Tibial artery (tissue), 4 donors: Measurements from ENCODE around the gene NFKBIB.
A peak's percentile ranks its signal among the peaks of the same experiment; 100 is the strongest.
"Not testable (repeated sequence)": the region's sequence is repeated elsewhere in the genome, so short reads cannot be mapped to it uniquely, and the experiment has no call there.

ENCODE experiments used
- DNase-seq, 2 donors: peaks; one replicate each; pipeline ENCODE4 v3.0.0-alpha.2; 2019
- H3K27ac ChIP-seq, 2 donors: fragments of 200-600 bp; sonication (generic) in 1 of 2; 1 replicate in 1 of 2; 2 replicates in 1 of 2; pipeline ENCODE4 v1.5.1; 2018 to 2019; ENCODE audit warnings: mild to moderate bottlenecking in 1 of 2
- H3K27me3 ChIP-seq, 2 donors: fragments of 200-600 bp; sonication (generic) in 1 of 2; one replicate each; pipeline versions ENCODE4 v1.5.1 to v1.6.0; 2016 to 2019
- H3K36me3 ChIP-seq, 3 donors: fragments of 200-600 bp; sonication (generic) in 2 of 3; one replicate each; pipeline ENCODE4 v1.5.1; 2016 to 2019; ENCODE audit warnings: mild to moderate bottlenecking in 2 of 3
- H3K4me1 ChIP-seq, 4 donors: fragments of 200-600 bp; sonication (generic) in 2 of 4; 1 replicate in 3 of 4; 2 replicates in 1 of 4; pipeline ENCODE4 v1.5.1; 2016 to 2019
- H3K4me3 ChIP-seq, 2 donors: fragments of 200-600 bp; sonication (generic) in 1 of 2; 1 replicate in 1 of 2; 2 replicates in 1 of 2; pipeline ENCODE4 v1.5.1; 2018 to 2019; ENCODE audit warnings: mild to moderate bottlenecking in 2 of 2
- H3K9me3 ChIP-seq, 3 donors: fragments of 200-600 bp; sonication (generic) in 1 of 3; one replicate each; pipeline ENCODE4 v1.5.1; 2016 to 2019
- CTCF ChIP-seq, 2 experiments: fragments of 200-600 bp in 1 of 2; fragments of 450-650 bp in 1 of 2; IDR thresholded peaks; one replicate each; pipeline ENCODE4 v1.5.1; 2017 to 2019; ENCODE audit warnings: antibody characterized with exemption in 2 of 2, mild to moderate bottlenecking in 1 of 2, moderate library complexity in 1 of 2
- intact Hi-C: fragments of 100-400 bp; cut with DNase I; formaldehyde crosslinking; loops from one replicate; pipeline ENCODE4 v1.15.0; 2023; ENCODE audit warnings: low total_unique reads

Gene NFKBIB

DNA sequence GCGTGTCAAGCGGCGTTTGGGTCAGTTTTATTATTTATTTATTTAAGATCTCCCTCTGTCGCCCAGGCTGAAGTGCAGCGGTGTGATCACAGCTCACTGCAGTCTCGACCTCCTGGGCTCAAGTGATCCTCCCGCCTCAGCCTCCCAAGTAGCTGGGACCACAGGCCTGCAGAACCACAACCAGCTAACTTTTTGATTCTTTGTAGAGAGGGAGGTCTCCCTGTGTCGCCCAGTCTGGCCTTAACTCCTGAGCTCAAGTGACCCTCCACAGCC is 31.7 kb downstream of the NFKBIB start:
- intact Hi-C loops, result no loop called here
- Histone ChIP-seq H3K27me3 (no peaks in the 10 kb centered on the region), H3K4me1 (peaks cover 0 to 21% (median 19%) of the 10 kb centered on the region in 4 donors), H3K27ac (peak overlapping the region; percentile 74 to 83), H3K4me3 (peak overlapping the region; percentile 64 to 84), H3K9me3 (no peaks in the 10 kb centered on the region), H3K36me3 (peaks cover 4 to 28% (median 12%) of the 10 kb centered on the region in 3 donors)
- TF ChIP-seq CTCF (IDR thresholded peaks at IDR 0.05), result no peak
- no peak for DNase-seq

GRCh38 chr19:38932425-38933179 is 32.8 kb downstream of the NFKBIB start:
- DNase-seq, result no peak
- TF ChIP-seq CTCF (IDR thresholded peaks at IDR 0.05), result no peak
- intact Hi-C loops, result no loop called here
- Histone ChIP-seq H3K4me1 (peaks cover 0 to 21% (median 19%) of the 10 kb centered on the region in 4 donors), H3K9me3 (no peaks in the 10 kb centered on the region), H3K36me3 (peaks cover 4 to 28% (median 12%) of the 10 kb centered on the region in 3 donors), H3K4me3 (no peak overlapping the region), H3K27ac (no peak overlapping the region), H3K27me3 (no peaks in the 10 kb centered on the region)

- Histone ChIP-seq H3K27ac (no peak overlapping the region), H3K4me3 (no peak overlapping the region), H3K36me3 (peaks cover 4 to 28% (median 12%) of the 10 kb centered on the region in 3 donors), H3K9me3 (no peaks in the 10 kb centered on the region), H3K4me1 (peaks cover 0 to 21% (median 19%) of the 10 kb centered on the region in 4 donors), H3K27me3 (no peaks in the 10 kb centered on the region)
- TF ChIP-seq CTCF (IDR thresholded peaks at IDR 0.05), result no peak
- intact Hi-C loops, result no loop called here
- DNase-seq, result no peak
Measured at GRCh38 chr19:38933544-38933943, 33.8 kb downstream of the NFKBIB start.

- TF ChIP-seq CTCF (IDR thresholded peaks at IDR 0.05), result no peak
- no peak overlapping the region for H3K27ac ChIP-seq
Measured at GRCh38 chr19:38939957-38940356, 40.2 kb downstream of the NFKBIB start.

DNA sequence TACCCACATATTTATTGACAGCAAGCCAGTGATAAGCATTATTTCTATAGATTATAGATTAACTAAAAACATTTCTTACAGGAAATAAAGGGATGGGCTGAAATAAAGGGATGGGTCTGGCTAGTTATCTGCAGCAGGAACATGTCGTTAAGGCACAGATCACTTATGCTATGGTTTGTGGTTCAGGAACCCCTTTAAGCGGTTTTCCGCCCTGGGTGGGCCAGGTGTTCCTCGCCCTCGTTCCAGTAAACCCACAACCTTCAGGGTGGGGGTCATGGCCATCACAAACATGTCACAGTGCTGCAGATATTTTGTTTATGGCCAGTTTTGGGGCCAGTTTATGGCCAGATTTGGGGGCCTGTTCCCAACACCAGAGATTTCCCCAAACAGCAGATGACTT is 41.7 kb downstream of the NFKBIB start:
- H3K27me3 ChIP-seq, H3K4me3 ChIP-seq, intact Hi-C loops, H3K4me1 ChIP-seq, H3K27ac ChIP-seq, DNase-seq, H3K9me3 ChIP-seq: not testable (repeated sequence)
- peaks cover 7 to 21% (median 18%) of the 10 kb centered on the region in 3 donors for H3K36me3 ChIP-seq

More at GRCh38 chr19:38939957-38940356, 40.2 kb downstream of the NFKBIB start:
- H3K36me3 ChIP-seq, result peaks cover 0 to 12% (median 8%) of the 10 kb centered on the region in 3 donors
- DNase-seq, result no peak
- intact Hi-C loops, result no loop called here
- no peaks in the 10 kb centered on the region for H3K27me3 ChIP-seq
- H3K9me3 ChIP-seq, result no peaks in the 10 kb centered on the region
- no peak overlapping the region for H3K4me3 ChIP-seq
- no peaks in the 10 kb centered on the region for H3K4me1 ChIP-seq

DNA sequence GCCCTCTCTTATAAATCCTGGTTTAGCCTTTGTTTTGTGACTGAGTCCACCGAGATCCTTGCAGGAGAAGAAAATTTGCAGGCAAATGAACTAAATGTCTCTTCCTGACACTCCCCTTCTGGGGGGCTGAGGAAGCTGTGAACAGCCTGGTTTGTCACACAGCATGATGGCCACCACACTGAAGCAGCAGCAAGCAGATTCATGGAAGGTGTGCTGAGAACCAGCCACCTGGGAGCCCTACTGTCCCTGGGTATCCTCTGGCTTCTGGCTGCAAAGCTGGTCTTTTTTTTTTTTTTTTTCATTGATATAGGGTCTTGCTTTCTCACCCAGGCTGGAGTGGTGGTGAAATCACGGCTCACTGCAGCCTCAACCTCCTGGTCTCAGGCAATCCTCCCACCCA is 42.2 kb downstream of the NFKBIB start:
- no peak for DNase-seq
- intact Hi-C loops, result no loop called here

More for the DNA sequence above, 42.2 kb downstream of the NFKBIB start:
- Histone ChIP-seq H3K27ac (no peak overlapping the region), H3K27me3 (no peaks in the 10 kb centered on the region), H3K9me3 (no peaks in the 10 kb centered on the region), H3K36me3 (peaks cover 10 to 26% (median 24%) of the 10 kb centered on the region in 3 donors), H3K4me1 (no peaks in the 10 kb centered on the region), H3K4me3 (no peak overlapping the region)
- TF ChIP-seq CTCF (IDR thresholded peaks at IDR 0.05), result no peak
